GM18907 (cell line): ENCODE data around the gene ATP2C2.
"Not testable (repeated sequence)": the region's sequence is repeated elsewhere in the genome, so short reads cannot be mapped to it uniquely, and the experiment has no call there.

Experiments
- ATAC-seq: cut with Tn5 transposase; IDR thresholded peaks from one replicate; pipeline ENCODE4 v1.9.1; 2021; ENCODE audit warnings: mild to moderate bottlenecking, moderate library complexity; ENCODE audit not compliant: unreplicated experiment

The ATP2C2 gene

DNA sequence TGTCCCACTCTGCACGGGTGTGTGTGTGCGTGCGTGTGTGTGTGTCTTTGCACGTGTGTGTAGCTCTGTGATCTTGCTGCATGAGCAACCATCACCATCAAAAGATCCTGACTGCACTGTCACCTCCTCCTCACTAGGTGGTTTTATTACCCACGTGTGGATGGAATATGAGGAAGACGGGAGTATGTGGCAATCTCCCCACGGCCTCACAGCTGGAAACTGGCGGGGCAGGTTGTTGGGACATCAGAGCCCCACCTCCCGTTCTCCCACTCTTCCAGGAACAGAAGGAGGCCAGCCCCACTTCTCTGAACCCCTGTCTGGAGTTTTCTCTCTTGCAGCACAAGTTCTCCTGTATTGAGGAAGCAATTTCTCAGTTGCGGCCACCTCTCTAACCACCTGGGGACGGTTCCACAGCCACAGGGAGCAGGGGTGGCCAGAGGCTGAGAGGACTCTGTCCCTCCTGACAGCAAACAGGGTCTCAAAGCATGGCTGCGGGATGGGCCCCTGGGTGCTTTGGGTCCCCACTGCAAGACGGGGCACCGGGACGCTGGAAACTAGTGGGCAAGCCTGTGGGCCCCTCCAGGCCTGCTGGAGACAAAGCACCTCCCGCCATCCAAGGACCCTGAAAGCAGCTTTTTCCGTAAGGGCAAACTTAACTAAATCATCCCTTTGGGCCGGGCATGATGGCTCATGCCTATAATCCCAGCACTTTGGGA, 27.9 kb upstream of the ATP2C2 start:
- ATAC-seq, result no peak

DNA sequence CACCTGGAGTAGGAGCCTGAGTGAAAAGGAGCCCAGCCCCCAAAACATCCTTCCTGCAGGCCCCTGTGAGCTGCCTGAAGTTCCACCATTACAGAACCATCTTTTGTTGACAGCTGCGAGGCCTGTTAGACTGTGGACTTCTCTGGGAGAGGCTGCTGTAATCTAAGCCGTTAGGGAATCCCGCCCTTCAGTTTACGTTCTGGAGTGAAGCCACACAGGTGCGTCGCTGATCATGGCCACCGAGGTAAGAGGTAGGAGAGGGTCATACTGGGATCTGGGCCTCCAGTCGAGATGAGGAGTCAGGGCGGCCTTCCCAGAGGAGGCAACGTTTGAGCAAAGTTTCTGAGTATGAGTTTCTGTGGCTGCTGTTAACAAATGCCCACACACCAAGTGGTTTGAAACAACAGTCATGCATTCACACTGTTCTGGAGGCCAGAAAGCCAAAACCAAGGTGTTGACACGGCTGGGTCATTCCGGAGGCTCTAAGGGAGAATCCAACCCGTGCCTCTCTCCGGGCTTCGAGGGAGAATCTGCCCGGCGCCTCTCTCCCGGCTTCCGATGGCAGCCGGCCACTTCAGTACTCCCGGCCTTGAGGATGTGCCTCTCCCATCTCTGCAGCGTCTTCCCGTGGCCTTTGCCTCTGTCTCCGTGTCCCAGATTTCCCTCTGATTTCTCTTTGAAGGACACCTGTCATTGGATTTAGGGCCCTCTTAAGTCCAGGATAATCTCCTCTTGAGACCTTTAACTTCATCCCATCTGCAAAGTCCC, 26.6 kb upstream of the ATP2C2 start:
- ATAC-seq, result no peak

DNA sequence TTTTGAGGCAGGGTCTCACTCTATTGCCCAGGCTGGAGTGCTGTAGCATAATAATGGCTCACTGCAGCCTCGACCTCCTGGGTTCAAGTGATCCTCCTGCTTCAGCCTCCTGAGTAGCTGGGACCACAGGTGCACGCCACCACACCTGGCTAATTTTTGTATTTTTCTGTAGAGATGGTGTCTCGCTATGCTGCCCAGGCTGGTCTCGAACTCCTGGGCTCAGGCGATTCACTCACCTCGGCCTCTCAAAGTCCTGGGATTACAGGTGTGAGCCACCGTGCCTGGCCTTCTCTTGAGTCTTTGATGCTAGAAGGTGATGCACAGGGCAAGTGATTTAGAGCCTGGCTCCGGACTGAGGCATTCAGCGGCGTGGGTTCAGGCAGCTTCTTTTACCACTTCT, 24.5 kb upstream of the ATP2C2 start:
- not testable (repeated sequence) for ATAC-seq

DNA sequence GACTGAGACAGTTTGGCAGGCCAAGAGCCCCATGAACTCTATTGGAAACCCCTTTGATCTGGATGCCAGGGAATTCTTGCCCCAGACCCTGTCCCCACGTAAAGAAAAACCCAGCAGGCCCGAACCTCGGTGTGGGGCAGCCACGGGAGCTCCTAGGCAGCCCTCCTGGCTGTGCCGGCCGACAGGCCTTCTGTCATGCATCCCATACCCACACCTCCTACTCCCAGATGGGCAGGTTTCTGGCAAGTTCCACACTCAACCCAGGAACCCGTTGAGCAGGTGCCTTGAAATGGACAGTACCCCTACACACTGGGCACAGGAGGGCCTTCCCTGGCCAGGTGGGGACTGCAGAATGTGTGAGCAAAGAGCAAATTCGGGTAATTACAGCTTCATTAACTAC, 23.6 kb upstream of the ATP2C2 start:
- ATAC-seq, result no peak

DNA sequence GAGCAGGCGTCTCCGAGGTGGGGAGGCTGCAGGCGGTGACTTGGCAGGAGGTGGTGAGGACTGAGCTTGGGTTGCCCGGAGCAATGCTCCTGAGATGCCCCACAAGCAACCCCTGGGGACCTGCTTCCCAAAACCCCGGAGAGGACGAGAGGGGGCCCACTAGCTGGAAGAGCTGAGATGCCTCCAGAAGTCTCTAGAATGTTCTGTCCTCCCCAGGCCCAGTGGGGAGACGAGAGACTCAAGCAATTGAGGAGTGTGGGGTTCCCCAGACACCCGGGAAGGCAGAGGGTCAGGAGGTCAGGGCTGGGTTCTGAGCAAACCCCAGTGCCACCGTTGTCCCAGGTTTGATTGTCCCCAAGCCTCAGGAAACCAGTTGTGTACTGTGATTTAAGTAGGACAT, 21.2 kb upstream of the ATP2C2 start:
- ATAC-seq, result no peak

DNA sequence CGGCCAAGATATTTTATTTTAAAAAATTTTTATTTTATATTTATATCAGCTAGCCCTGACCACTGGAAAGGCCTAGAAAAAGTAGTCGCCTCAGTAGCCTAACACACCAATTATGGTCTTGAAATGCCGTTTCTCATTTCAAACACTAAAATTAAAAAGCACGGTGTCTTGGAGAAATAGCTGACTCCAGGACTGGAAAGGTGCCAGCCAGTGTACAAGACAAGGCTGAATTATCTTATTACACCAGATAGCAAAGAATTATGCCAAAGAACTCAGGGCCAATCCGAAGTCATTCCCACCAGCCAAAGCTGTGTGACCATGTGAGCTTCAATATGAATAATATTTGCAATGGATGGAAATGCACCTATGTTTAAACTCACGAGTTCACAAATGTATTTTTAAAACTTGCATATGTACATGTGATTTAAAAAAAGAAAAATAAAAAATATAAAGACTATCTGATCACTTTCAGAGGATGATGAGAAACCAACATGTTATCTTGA, 19.9 kb upstream of the ATP2C2 start:
- no peak for ATAC-seq

DNA sequence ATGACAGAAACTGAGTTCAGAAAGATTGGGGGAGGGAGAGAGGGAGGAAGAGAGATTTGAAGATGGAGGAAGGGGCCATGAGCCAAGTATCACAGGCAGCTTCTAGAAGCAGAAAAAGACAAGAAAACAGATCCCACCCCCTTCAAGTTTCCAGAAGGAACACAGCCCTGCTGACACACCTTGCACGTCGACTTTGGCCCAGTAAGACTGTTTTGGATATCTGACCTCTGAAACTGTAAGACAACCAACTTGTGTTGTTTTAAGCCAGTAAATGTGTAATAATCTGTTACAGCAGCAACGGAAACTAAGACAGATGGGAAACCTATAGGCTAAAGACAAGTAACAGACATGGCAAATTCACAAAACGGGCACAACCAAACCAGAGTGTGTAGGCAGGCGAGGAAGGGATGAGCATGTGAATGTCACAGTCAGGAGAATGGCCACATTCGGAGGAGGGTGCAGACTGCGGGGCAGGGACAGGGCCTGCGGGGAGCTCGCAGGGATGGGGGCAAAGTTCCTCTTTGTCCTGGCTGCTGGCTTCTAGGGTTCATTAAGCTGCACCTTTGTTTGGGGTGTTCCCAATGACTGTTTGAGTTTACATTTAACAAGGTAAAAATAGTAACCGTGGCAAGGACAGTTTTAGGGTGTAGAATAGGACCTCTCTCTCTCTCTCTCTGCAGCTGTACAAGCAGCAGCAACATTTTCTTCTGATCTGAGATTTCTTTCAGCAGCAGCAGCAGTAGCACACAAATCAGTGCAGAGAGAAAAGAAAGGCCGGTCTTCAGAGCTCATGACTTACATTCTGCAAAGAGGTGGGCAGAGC, 18.3 kb upstream of the ATP2C2 start:
- no peak for ATAC-seq

DNA sequence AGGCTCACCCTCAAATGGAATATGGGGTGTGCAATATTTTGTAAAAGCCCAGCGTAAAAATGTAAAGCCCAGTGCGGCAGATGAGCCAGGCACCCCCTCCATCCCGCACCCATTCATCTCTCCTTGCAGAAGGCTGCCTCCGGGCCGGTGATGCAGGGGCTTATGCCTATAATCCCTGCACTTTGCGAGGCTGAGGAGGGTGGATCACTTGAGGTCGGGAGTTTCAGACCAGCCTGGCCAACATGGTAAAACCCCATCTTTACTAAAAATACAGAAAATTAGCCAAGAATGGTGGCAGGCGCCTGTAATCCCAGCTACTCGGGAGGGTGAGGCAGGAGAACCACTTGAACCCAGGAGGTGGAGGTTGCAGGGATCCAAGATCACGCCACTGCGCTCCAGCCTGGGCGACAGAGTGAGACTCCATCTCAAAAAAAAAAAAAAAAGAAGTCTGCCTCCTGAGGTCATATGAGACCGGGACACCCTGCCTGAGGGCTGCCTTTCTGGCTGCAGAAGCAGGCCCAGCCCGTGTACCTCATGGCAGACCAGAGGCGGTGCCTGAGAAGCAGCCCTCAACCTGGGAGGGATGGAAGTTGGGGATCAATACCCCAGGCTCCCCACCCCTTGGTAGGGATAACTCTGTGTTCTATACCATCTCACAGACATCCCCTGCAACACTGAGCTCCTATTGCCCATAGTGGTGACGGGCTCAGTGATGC, 17.5 kb upstream of the ATP2C2 start:
- ATAC-seq, result no peak

DNA sequence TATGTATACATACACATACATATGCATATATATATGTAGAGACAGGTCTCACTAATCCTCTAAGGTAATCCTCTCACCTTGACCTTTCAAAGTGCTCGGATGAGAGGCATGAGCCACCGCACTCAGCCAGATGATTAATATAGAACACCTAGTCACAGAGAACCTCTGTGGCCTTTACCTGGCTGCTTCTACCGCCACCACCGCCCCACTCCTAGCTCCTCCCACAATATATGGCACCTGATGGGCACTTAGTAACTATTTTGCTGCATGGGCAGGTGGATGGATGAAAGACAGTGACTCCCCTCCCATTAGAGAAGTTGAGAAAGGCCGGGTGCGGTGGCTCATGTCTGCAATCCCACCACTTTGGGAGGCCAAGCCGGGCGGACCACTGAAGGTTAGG, 16.7 kb upstream of the ATP2C2 start:
- ATAC-seq, result no peak

DNA sequence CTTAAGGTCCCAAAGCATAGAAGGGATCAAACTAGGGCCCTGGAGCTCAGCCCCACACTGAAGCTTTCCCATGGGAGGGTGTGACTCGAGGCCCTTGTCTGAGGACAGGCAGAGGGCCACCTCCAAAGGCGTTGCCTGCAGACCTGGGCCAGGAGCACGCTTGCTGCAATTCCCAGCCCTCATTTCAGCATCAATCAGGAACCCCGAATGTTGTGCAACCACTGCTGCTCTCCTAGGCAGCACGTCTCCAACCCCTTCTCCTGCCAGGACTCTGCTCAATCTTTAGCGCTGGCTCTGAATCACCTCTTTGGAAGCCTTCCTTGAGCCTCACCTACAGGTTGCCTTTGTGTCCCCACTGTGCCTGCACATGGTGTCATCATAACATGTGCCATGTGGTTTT, 14.0 kb upstream of the ATP2C2 start:
- ATAC-seq, result no peak

DNA sequence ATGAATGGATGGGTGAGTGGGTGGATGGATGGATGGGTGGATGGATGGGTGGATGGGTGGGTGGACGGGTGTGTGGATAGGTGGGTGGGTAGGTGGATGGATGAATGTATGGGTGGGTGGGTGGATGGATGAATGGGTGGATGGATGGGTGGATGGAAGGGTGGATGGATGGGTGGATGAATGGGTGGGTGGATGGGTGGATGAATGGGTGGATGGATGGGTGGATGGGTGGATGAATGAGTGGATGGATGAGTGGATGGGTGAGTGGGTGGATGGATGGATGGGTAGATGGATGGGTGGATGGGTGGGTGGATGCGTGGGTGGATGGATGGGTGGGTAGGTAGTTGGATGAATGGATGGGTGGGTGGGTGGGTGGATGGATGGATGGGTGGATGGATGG, 13.2 kb upstream of the ATP2C2 start:
- no peak for ATAC-seq

DNA sequence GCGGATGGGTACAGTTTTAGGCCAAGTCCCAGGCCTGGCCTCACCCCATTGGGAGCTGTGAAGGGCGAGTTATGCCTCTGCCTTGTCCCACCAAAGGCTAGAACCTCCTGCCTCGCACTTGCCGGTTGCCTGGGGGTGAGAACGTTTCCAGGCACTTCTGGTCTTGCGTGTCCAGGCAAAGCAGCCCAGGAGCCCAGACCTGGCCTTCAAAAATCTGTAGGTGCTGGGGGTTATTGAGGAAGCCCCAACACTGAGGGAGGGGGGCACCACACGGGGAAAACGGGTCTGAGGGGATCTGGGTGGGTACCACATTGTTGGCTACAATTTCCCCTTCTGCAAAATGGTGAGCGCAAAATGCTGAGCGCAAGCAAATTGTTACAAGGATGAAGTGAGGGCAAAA, 12.2 kb upstream of the ATP2C2 start:
- no peak for ATAC-seq

DNA sequence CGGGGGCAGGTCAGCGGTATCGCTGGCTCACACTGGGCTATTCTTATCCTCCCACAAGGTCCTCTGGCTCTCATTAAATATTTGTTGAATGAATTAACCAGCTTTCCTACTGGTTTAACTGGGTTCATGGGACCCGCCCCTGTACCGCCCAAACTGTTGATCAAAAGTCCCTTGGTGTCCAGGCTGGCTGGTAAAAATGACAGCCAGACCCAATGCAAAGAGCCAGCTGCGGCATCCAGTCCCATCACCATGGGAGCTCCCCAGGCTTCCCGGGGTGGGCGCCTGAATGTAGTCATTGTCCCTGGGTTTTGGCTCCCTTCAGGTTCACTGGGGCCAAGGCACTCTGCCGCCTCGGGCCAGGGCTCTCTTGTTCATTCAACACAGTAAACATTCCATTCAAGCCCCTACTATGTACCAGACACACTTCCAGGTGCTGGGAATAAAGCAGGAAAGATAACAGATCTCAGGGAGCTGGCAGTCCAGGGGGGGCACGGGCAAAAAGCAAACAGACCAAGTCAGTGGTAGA, 11.7 kb upstream of the ATP2C2 start:
- ATAC-seq, result no peak

DNA sequence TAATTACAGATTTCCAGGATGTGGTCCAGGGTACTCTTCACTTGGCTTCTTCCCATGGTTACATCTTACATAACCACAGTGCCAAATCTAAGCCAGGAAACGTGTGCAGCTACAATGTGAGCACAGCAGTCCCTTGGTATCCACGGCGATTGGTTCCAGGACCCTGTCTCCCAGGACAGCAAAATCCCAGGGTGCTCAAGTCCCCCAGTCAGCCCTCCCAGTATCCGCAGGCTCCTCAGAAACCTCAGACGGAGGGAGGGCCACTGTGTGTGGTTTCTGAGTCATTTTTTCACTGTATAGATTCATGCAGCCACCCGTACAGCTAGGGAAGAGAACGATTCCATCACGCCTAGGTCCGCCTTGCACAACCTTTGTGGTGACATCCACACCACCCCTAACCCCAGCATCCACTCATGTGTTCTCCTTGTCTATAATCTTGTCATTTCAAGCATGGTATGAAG, 11.1 kb upstream of the ATP2C2 start:
- no peak for ATAC-seq

DNA sequence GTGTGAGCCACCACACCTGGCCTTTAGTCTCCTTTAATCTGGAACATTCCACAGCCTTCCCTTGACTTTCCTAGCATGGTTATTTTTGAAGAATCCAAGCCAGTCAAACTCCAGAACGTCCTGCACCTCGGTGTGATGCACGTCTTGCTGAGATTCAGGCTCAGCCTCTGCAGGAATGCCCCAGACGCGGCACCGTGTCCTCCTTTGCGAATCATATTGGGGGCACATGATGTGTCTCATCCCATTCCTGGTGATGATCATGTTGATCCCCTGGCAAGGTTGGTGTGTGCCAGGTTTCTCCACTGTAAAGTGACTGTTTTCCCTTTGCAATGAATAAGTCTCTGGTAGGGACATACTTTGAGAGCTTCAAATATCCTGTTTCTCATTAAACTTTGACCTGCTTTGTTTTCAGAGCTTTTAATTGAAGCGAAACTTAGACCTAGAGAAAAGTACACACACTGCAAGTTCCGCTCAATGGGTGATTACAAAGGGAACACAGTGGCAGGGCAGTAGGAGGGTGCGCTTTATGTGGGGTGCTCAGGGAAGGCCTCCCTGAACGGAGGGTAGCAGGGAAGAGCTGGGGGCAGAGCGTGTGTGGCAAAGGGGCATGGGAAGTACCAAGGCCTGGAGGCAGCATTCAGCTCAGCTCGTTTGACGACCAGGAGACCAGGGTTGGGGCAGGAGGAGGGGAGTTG, 9.6 kb upstream of the ATP2C2 start:
- no peak for ATAC-seq

DNA sequence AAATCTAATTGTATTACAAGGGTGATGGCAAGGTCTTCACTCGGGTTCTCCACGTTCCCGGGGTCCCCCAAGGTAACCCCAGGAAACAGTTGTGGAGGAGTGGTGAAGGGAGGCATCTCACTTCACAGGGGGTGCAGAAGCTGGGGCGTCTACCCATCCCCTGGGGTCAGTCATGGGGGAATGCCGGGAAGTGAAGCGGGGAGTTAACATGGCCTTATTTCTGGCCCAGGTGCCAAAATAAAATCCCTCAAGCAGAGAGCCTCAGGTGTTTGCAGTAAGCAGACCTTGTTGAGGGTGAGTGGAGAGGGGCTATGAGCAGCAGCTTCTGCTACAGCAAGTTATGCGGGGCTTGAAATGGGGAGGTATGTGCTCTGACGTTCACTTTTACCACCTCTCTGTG, 9.0 kb upstream of the ATP2C2 start:
- no peak for ATAC-seq

DNA sequence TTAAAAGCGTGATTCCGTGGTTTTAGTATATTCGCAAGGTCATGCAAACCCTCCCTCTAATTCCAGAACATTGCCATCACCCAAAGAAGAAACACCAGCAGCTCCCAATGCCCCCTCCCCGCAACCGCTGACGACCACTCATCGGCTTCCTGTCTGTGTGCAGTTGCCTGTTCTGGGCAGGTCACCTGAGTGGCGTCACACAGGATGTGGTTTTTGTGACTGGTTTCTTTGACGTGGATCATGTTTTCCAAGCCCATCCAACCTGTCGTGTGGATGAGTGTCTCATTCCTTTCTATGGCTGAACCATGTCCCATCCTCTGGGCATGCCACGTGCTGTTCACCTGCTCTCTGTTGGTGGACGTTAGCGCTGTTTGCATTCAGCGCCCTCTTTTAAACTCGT, 8.2 kb upstream of the ATP2C2 start:
- ATAC-seq, result no peak

DNA sequence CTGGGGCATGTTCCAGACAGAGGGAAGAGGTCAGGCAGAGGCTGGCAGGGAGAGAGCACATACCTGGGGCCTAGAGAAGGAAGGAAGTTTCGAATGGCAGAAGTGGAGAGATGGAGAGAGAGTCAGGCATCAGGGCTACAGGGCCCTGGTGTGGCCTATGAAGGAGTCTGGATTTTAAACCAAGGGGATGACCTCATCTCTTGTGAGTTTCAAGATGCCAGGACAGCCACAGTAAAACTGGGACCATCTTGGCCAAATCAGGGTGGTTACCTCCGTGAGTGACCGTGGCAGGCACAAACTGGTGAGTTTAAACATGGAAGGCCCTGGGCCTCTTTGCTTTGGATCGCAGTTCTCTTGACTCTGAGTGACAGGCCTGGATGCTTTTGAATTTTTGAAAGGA, 7.6 kb upstream of the ATP2C2 start:
- no peak for ATAC-seq

DNA sequence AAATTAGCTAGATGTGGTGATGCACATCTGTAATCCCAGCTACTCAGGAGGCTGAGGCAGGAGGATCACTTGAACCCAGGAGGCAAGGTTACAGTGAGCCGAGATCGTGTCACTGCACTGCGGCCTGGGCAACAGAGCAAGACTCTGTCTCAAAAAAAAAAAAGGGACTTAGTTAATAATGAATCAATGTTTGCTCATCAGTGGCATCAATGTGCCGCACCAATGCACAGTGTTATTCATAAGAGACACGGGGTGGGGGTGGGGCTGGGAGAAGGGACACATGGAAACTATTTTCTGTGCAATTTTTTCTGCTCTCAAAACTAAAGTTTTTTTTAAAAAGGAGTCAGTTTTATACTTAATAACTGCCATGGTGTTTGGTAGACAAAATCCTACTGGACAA, 6.8 kb upstream of the ATP2C2 start:
- ATAC-seq, result no peak

DNA sequence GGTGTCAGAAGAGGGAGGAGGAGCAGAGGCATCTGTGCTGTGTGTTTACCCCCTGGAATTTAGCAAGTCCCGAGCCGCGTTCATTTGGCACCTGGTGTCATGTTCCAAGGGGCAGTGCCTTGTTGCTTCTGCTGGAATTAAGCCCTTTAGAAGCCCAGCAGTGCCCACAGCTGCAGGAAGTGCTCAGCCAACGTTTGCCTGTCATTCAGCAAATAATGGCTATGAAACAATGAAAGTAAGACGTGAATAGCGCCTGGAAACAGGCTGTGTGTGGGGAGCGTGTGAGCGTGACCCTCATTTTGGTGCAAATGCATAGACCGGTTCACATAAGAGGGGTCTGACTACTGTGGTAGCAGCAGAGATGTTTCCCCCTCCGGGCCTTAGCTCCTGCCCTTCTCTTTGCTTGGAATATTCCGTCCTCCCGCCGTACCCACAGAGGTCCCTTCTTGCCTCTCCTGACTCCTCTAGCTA, 5.8 kb upstream of the ATP2C2 start:
- ATAC-seq, result no peak
